Measurements from ENCODE around the gene JMJD4.

JMJD4 gene

DNA sequence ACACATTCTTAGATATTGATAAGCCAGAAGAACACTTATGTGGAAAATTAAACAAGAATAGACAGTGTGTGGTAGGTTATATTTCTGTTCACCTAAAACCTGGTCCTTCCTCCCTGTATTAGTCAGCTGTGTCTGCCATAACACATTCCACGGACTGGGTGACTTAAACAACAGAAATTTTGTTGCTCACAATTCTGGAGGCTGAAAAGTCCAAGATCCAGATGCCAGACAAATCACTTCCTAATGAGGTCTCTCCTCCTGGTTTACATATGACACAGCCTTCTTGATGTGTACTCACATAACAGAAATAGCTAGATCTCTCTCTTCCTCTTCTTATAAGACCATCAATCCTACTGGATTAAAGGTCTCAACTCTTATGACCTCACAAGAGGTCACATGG, 25.7 kb downstream of the JMJD4 start:
- TF ChIP-seq, protein P1, sequence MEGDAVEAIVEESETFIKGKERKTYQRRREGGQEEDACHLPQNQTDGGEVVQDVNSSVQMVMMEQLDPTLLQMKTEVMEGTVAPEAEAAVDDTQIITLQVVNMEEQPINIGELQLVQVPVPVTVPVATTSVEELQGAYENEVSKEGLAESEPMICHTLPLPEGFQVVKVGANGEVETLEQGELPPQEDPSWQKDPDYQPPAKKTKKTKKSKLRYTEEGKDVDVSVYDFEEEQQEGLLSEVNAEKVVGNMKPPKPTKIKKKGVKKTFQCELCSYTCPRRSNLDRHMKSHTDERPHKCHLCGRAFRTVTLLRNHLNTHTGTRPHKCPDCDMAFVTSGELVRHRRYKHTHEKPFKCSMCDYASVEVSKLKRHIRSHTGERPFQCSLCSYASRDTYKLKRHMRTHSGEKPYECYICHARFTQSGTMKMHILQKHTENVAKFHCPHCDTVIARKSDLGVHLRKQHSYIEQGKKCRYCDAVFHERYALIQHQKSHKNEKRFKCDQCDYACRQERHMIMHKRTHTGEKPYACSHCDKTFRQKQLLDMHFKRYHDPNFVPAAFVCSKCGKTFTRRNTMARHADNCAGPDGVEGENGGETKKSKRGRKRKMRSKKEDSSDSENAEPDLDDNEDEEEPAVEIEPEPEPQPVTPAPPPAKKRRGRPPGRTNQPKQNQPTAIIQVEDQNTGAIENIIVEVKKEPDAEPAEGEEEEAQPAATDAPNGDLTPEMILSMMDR (IDR thresholded peaks at IDR 0.05), result no peak

DNA sequence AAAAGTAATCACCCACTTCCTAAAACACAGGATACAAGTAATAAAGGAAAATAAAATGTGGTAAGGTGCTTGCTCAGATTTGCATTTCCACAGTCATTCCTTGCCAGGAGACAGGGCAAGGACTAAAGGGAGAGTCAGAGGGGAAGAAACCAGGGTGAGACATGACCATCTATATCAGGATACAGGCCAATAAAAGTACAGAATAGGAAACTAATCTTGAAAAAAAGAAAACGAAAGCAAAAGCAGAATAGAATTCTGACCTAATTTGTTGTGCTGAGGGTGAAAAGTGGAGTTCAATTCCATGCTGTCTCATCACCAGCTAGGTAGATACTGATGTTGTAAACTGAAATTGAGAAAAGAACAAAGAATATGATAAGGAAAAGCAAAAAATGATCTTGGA, 27.3 kb downstream of the JMJD4 start:
- TF ChIP-seq, protein P1 (IDR thresholded peaks at IDR 0.05), result no peak

DNA sequence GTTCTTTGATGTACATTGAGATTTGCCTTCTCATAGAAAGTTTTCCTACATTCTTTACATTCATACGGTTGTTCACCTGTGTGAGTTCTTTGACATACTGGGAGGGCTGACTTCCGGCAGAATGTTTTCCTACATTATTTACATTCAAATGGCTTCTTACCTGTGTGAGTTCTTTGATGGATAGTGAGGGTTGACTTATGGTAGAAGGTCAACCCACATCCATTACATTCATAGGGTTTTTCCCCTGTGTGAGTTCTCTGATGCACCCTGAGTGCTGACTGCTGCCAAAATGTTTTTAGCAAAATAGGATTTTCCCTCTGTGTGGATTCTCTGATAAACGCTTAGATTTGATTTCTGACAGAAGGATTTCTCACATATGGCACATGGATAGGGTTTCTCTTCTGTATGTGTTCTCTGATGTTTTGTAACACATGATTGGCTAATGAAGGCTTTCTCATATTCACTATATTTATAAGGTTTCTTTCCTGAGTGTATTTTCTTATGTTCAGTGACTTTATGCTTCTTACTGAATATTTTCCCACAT, 37.7 kb downstream of the JMJD4 start:
- TF ChIP-seq, protein P1 (IDR thresholded peaks at IDR 0.05), result no peak

DNA sequence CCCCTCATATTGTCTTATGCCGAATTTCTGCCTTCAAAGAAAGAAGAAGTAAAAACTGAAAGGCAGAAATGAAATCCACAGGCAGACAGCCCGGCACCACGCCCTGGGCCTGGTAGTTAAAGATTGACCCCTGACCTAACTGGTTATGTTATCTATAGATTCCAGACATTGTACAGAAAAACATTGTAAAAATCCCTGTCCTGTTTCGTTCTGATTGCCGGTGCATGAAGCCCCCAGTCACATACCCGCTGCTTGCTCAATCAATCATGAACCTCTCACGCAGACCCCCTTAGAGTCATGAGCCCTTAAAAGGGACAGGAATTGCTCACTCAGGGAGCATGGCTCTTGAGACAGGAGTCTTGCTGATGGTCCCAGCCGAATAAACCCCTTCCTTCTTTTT, 49.3 kb downstream of the JMJD4 start:
- TF ChIP-seq, protein P1 (IDR thresholded peaks at IDR 0.05), result no peak
